ENCODE measurements around the gene AK1.

Gene AK1

GRCh38 chr9:127887792-127888191, 10.3 kb upstream of the AK1 start:
- DNase-seq: no peak
- H3K27ac ChIP-seq (ENCODE audit: low read length): no peak overlapping the region

DNA sequence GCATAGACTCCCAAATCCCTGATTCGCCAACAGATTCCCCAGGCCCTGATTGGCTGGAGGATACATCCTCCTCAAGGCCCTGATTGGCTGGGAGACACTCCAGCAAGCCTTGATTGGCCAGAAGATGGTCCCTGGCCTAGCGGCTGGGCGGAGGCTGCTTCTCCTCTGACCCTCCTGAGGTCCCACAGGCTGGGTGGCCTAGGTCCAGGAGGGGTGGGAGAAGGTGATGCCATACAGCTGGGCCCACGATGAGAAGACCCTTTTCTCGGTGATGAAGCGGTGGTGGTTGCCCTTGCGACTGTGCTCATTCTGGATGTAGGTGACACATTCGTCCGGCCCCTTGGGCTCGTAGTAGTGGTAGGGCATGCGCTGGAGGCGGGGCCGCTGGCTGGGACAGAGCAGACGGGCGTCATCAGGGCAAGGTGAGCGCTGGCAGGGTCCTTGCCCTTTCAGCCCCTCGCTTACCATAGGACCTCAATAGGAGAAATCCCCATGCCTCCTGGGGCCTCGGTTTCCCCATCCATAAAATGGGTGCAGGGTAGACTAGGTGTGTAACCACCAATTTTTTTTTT, 9.0 kb upstream of the AK1 start:
- H2AFZ ChIP-seq (ENCODE audit: low read length): no peak overlapping the region
- H3K27me3 ChIP-seq (replicated peaks; ENCODE audit: insufficient read depth, low read length): no peaks in the 10 kb centered on the region
- DNase-seq: no peak
- H3K4me1 ChIP-seq (ENCODE audit: low read length): no peaks in the 10 kb centered on the region
- TF ChIP-seq EZH2phosphoT487 (IDR thresholded peaks at IDR 0.05; ENCODE audit: low read length) (no peak), EZH2 (optimal IDR thresholded peaks at IDR 0.05; ENCODE audit: low read depth, low read length) (no peak)
- TF ChIP-seq, protein P1, sequence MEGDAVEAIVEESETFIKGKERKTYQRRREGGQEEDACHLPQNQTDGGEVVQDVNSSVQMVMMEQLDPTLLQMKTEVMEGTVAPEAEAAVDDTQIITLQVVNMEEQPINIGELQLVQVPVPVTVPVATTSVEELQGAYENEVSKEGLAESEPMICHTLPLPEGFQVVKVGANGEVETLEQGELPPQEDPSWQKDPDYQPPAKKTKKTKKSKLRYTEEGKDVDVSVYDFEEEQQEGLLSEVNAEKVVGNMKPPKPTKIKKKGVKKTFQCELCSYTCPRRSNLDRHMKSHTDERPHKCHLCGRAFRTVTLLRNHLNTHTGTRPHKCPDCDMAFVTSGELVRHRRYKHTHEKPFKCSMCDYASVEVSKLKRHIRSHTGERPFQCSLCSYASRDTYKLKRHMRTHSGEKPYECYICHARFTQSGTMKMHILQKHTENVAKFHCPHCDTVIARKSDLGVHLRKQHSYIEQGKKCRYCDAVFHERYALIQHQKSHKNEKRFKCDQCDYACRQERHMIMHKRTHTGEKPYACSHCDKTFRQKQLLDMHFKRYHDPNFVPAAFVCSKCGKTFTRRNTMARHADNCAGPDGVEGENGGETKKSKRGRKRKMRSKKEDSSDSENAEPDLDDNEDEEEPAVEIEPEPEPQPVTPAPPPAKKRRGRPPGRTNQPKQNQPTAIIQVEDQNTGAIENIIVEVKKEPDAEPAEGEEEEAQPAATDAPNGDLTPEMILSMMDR (IDR thresholded peaks at IDR 0.05; ENCODE audit: low read length): no peak
- H3K9me2 ChIP-seq (replicated peaks; ENCODE audit: insufficient read depth, low read length): no peaks in the 10 kb centered on the region
- no peaks in the 10 kb centered on the region for H3K9me3 ChIP-seq (replicated peaks; ENCODE audit: insufficient read depth, low read length)
- H3K36me3 ChIP-seq (replicated peaks; ENCODE audit: insufficient read depth, low read length): no peaks in the 10 kb centered on the region
- no peak overlapping the region for H3K4me2 ChIP-seq (ENCODE audit: low read depth, low read length)
- H3K27ac ChIP-seq (ENCODE audit: low read length): no peak overlapping the region
- no peaks in the 10 kb centered on the region for H3F3A ChIP-seq (ENCODE audit: insufficient read depth, low read length)
- H4K20me1 ChIP-seq (ENCODE audit: insufficient read depth, low read length): no peaks in the 10 kb centered on the region
- H3K4me3 ChIP-seq (ENCODE audit: low read length): no peak overlapping the region
- no peaks in the 10 kb centered on the region for H3K79me2 ChIP-seq (ENCODE audit: low read length)
- no peak overlapping the region for H3K9ac ChIP-seq (ENCODE audit: low read length)

More at GRCh38 chr9:127887792-127888191, 10.3 kb upstream of the AK1 start:
- Histone ChIP-seq H3K9me2 (replicated peaks; ENCODE audit: insufficient read depth, low read length) (no peaks in the 10 kb centered on the region), H3K9me3 (replicated peaks; ENCODE audit: insufficient read depth, low read length) (no peaks in the 10 kb centered on the region), H3K79me2 (ENCODE audit: low read length) (no peaks in the 10 kb centered on the region), H3K4me3 (ENCODE audit: low read length) (no peak overlapping the region), H3K36me3 (replicated peaks; ENCODE audit: insufficient read depth, low read length) (no peaks in the 10 kb centered on the region), H4K20me1 (ENCODE audit: insufficient read depth, low read length) (no peaks in the 10 kb centered on the region), H3K4me2 (ENCODE audit: low read depth, low read length) (no peak overlapping the region), H3F3A (ENCODE audit: insufficient read depth, low read length) (no peaks in the 10 kb centered on the region), H3K4me1 (ENCODE audit: low read length) (no peaks in the 10 kb centered on the region), H3K27me3 (replicated peaks; ENCODE audit: insufficient read depth, low read length) (no peaks in the 10 kb centered on the region), H2AFZ (ENCODE audit: low read length) (no peak overlapping the region), H3K9ac (ENCODE audit: low read length) (no peak overlapping the region)
- TF ChIP-seq, protein P1 (IDR thresholded peaks at IDR 0.05; ENCODE audit: low read length): no peak
- TF ChIP-seq EZH2phosphoT487 (IDR thresholded peaks at IDR 0.05; ENCODE audit: low read length) (no peak), EZH2 (optimal IDR thresholded peaks at IDR 0.05; ENCODE audit: low read depth, low read length) (no peak)

DNA sequence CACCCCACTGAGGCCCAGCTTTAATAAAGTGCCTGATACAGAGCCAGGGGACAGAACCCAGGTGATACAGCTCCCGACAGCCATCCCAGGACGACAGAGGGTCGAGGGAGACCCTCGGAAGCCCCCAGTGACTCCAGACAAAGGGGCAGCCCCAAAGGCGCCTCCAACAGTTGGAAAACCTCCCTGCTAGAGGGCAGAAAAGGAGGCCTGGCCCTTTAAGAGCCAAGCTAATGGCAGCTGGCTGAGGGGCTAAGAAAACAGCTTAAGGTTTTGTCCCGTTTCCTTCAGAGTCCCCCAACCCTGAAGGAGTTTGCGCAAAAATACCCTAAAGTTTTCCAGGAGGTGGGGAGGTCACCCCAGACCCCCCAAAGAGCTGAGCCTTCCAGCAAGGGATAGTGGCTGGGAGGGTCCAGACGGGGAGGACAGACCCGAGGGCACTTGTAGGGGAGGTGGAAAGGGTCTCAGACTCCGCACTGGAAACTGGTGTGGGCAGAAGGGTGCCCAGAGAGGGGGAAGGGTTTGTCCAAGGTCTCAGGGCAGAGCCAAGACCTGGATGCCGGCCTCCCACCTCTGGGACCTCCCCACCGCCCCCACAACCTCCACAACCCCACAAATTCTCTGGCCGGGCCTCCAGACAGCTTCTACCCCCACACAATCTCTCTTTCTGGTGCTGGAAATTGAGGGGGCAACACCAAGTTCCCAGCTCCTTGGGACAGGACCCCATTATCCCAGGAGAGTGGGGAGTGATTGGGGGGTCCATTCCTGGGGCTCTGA, 8.2 kb upstream of the AK1 start:
- Histone ChIP-seq H3K4me2 (ENCODE audit: low read depth, low read length) (no peak overlapping the region), H3K4me1 (ENCODE audit: low read length) (no peaks in the 10 kb centered on the region), H3K4me3 (ENCODE audit: low read length) (no peak overlapping the region), H3K36me3 (replicated peaks; ENCODE audit: insufficient read depth, low read length) (no peaks in the 10 kb centered on the region), H3K9me3 (replicated peaks; ENCODE audit: insufficient read depth, low read length) (no peaks in the 10 kb centered on the region), H3K9me2 (replicated peaks; ENCODE audit: insufficient read depth, low read length) (no peaks in the 10 kb centered on the region), H2AFZ (ENCODE audit: low read length) (no peak overlapping the region), H3F3A (ENCODE audit: insufficient read depth, low read length) (no peaks in the 10 kb centered on the region), H3K79me2 (ENCODE audit: low read length) (no peaks in the 10 kb centered on the region), H3K27ac (ENCODE audit: low read length) (no peak overlapping the region), H3K27me3 (replicated peaks; ENCODE audit: insufficient read depth, low read length) (no peaks in the 10 kb centered on the region), H4K20me1 (ENCODE audit: insufficient read depth, low read length) (no peaks in the 10 kb centered on the region), H3K9ac (ENCODE audit: low read length) (no peak overlapping the region)
- TF ChIP-seq EZH2 (optimal IDR thresholded peaks at IDR 0.05; ENCODE audit: low read depth, low read length) (no peak), EZH2phosphoT487 (IDR thresholded peaks at IDR 0.05; ENCODE audit: low read length) (no peak)
- TF ChIP-seq, protein P1 (IDR thresholded peaks at IDR 0.05; ENCODE audit: low read length): no peak
- DNase-seq: no peak
